Measurements from ENCODE around the gene CCN5.
"Not testable (repeated sequence)": the region's sequence is repeated elsewhere in the genome, so short reads cannot be mapped to it uniquely, and the experiment has no call there.

The CCN5 gene

GRCh38 chr20:44696315-44696714 lies 18.9 kb upstream of the CCN5 start:
- TF ChIP-seq CTCF (IDR thresholded peaks at IDR 0.05; ENCODE audit: low read length, missing control alignments), result no peak
- no peak for DNase-seq (ENCODE audit: low read depth)
- H3K4me3 ChIP-seq (replicated peaks; ENCODE audit: low read depth, low read length), result no peak overlapping the region

GRCh38 chr20:44697041-44697440 lies 18.1 kb upstream of the CCN5 start:
- DNase-seq (ENCODE audit: low read depth); H3K4me3 ChIP-seq (replicated peaks; ENCODE audit: low read depth, low read length): not testable (repeated sequence)

- no peak for DNase-seq (ENCODE audit: low read depth)
- H3K4me3 ChIP-seq (replicated peaks; ENCODE audit: low read depth, low read length), result no peak overlapping the region
- TF ChIP-seq CTCF (IDR thresholded peaks at IDR 0.05; ENCODE audit: low read length, missing control alignments), result no peak
Measured at GRCh38 chr20:44698351-44698750, 16.8 kb upstream of the CCN5 start.

- no peak for DNase-seq (ENCODE audit: low read depth)
- H3K4me3 ChIP-seq (replicated peaks; ENCODE audit: low read depth, low read length), result no peak overlapping the region
- TF ChIP-seq CTCF (IDR thresholded peaks at IDR 0.05; ENCODE audit: low read length, missing control alignments), result no peak
Measured at GRCh38 chr20:44700306-44700705, 14.9 kb upstream of the CCN5 start.

GRCh38 chr20:44701118-44701857 lies 13.9 kb upstream of the CCN5 start:
- no peak overlapping the region for H3K4me3 ChIP-seq (replicated peaks; ENCODE audit: low read depth, low read length)
- no peak for DNase-seq (ENCODE audit: low read depth)
- no peak for TF ChIP-seq CTCF (IDR thresholded peaks at IDR 0.05; ENCODE audit: low read length, missing control alignments)

- DNase-seq (ENCODE audit: low read depth), result no peak
Measured at GRCh38 chr20:44701858-44702256, 13.3 kb upstream of the CCN5 start.

GRCh38 chr20:44702776-44703175 lies 12.4 kb upstream of the CCN5 start:
- peak; percentile 95 for DNase-seq (ENCODE audit: low read depth)
- no peak for TF ChIP-seq CTCF (IDR thresholded peaks at IDR 0.05; ENCODE audit: low read length, missing control alignments)
- H3K4me3 ChIP-seq (replicated peaks; ENCODE audit: low read depth, low read length), result no peak overlapping the region

More at GRCh38 chr20:44701858-44702256, 13.3 kb upstream of the CCN5 start:
- no peak for TF ChIP-seq CTCF (IDR thresholded peaks at IDR 0.05; ENCODE audit: low read length, missing control alignments)
- no peak overlapping the region for H3K4me3 ChIP-seq (replicated peaks; ENCODE audit: low read depth, low read length)
